NCI-H1436 (cell line): ENCODE data around the gene FAM228B.

Source experiments
- DNase-seq: peaks from one replicate; lab custom pipeline; 2025; lab: John Stamatoyannopoulos, UW

Gene FAM228B

GRCh38 chr2:24203787-24204150 lies 80.5 kb downstream of the FAM228B start:
- DNase-seq = no peak

- no peak for DNase-seq
These were observed 81.2 kb downstream of the FAM228B start for GRCh38 chr2:24204505-24204904.

GRCh38 chr2:24205131-24205530 lies 81.9 kb downstream of the FAM228B start:
- DNase-seq = no peak

GRCh38 chr2:24206242-24206641 lies 83.0 kb downstream of the FAM228B start:
- DNase-seq = no peak

- no peak for DNase-seq
These were observed 83.4 kb downstream of the FAM228B start for GRCh38 chr2:24206714-24207113.

- no peak for DNase-seq
These were observed 84.1 kb downstream of the FAM228B start for GRCh38 chr2:24207359-24207758.

GRCh38 chr2:24208490-24208889 lies 85.2 kb downstream of the FAM228B start:
- no peak for DNase-seq

GRCh38 chr2:24209389-24210105 lies 86.3 kb downstream of the FAM228B start:
- no peak for DNase-seq

- DNase-seq = no peak
These were observed 86.8 kb downstream of the FAM228B start for GRCh38 chr2:24210106-24210455.

- no peak for DNase-seq
These were observed 87.5 kb downstream of the FAM228B start for GRCh38 chr2:24210723-24211122.

GRCh38 chr2:24211408-24211807 lies 88.1 kb downstream of the FAM228B start:
- DNase-seq = no peak

GRCh38 chr2:24214880-24215279 lies 91.6 kb downstream of the FAM228B start:
- no peak for DNase-seq
